Breast epithelium (tissue), 4 donors: Measurements from ENCODE around the gene ASTN2. TPM values are rescaled to one million over a fixed set of nuclear protein-coding genes. Genes with fewer than 3 reads are reported as not detected.

ENCODE experiments used
- DNase-seq, 2 donors: peaks; one replicate each; pipeline ENCODE4 v3.0.0-alpha.2; 2019; ENCODE audit warnings: low spot score in 2 of 2
- H3K27ac ChIP-seq, 2 donors: fragments of 200-600 bp; sonication (generic) in 1 of 2; one replicate each; pipeline ENCODE4 v1.5.1; 2016 to 2019; ENCODE audit warnings: mild to moderate bottlenecking in 1 of 2
- H3K27me3 ChIP-seq, 2 donors: fragments of 200-600 bp; sonication (generic) in 1 of 2; one replicate each; pipeline versions ENCODE4 v1.5.1 to v1.6.0; 2017 to 2019; ENCODE audit warnings: control low read depth in 1 of 2, mild to moderate bottlenecking in 1 of 2
- H3K36me3 ChIP-seq: fragments of 200-600 bp; one replicate; pipeline ENCODE4 v1.5.1; 2019
- H3K4me1 ChIP-seq, 2 donors: fragments of 200-600 bp; sonication (generic); one replicate each; pipeline ENCODE4 v1.5.1; 2016 to 2019; ENCODE audit warnings: control low read depth in 1 of 2
- H3K4me3 ChIP-seq, 3 donors: fragments of 200-600 bp; sonication (generic); 1 replicate in 2 of 3; 2 replicates in 1 of 3; pipeline ENCODE4 v1.5.1; 2016 to 2019; ENCODE audit warnings: mild to moderate bottlenecking in 3 of 3, moderate library complexity in 2 of 3
- H3K9me3 ChIP-seq, 2 donors: fragments of 200-600 bp; sonication (generic) in 1 of 2; one replicate each; pipeline ENCODE4 v1.5.1; 2016 to 2019; ENCODE audit warnings: control low read depth in 1 of 2
- CTCF ChIP-seq, 3 donors: fragments of 450-650 bp; IDR thresholded peaks; one replicate each; pipeline ENCODE4 v1.5.1; 2016 to 2017; ENCODE audit warnings: antibody characterized with exemption in 3 of 3, mild to moderate bottlenecking in 3 of 3, moderate library complexity in 3 of 3
- POLR2A ChIP-seq: fragments of 450-650 bp; IDR thresholded peaks from one replicate; pipeline ENCODE4 v1.6.1; 2016; ENCODE audit warnings: antibody characterized with exemption, mild to moderate bottlenecking, moderate library complexity
- POLR2AphosphoS5 ChIP-seq, 3 donors: sonication (generic); formaldehyde crosslinking; IDR thresholded peaks; one replicate each; pipeline ENCODE4 v1.6.1; 2017; ENCODE audit warnings: antibody characterized with exemption in 3 of 3
- intact Hi-C: fragments of 100-400 bp; cut with DNase I; formaldehyde crosslinking; loops from one replicate; pipeline ENCODE4 v1.15.1; 2023; ENCODE audit warnings: low total_unique reads
- total RNA-seq, 3 donors: library from RNA; depleted of rRNA; stranded (reverse); fragments of >200 nt; gene quantifications; one replicate each; pipeline ENCODE4 v1.1.0, GENCODE V29; 2016

Gene ASTN2
- total RNA-seq, 3 donors from 2014 or later = 9.1 to 13.8 (median 9.8) TPM

- H3K4me3 ChIP-seq = no peak overlapping the region
- DNase-seq = no peak
- no peaks in the 10 kb centered on the region for H3K27me3 ChIP-seq
- H3K9me3 ChIP-seq = no peaks in the 10 kb centered on the region
- TF ChIP-seq CTCF (IDR thresholded peaks at IDR 0.05) (no peak), POLR2A (no peak), POLR2AphosphoS5 (IDR thresholded peaks at IDR 0.05) (no peak)
- H3K36me3 ChIP-seq = no peaks in the 10 kb centered on the region
- intact Hi-C loops = no loop called here
- H3K4me1 ChIP-seq = no peaks in the 10 kb centered on the region
- no peak overlapping the region for H3K27ac ChIP-seq
Measured at GRCh38 chr9:116991051-116991450, 423.8 kb downstream of the ASTN2 start.

GRCh38 chr9:116990592-116990991, 424.3 kb downstream of the ASTN2 start:
- Histone ChIP-seq H3K9me3 (no peaks in the 10 kb centered on the region), H3K4me1 (no peaks in the 10 kb centered on the region), H3K4me3 (no peak overlapping the region), H3K27me3 (no peaks in the 10 kb centered on the region), H3K36me3 (no peaks in the 10 kb centered on the region), H3K27ac (no peak overlapping the region)
- intact Hi-C loops = no loop called here
- no peak for DNase-seq
- TF ChIP-seq POLR2AphosphoS5 (IDR thresholded peaks at IDR 0.05) (no peak), CTCF (IDR thresholded peaks at IDR 0.05) (no peak), POLR2A (no peak)

- Histone ChIP-seq H3K9me3 (no peaks in the 10 kb centered on the region), H3K4me1 (no peaks in the 10 kb centered on the region), H3K27me3 (no peaks in the 10 kb centered on the region), H3K36me3 (no peaks in the 10 kb centered on the region), H3K27ac (no peak overlapping the region), H3K4me3 (no peak overlapping the region)
- intact Hi-C loops = no loop called here
- TF ChIP-seq CTCF (IDR thresholded peaks at IDR 0.05) (no peak), POLR2AphosphoS5 (IDR thresholded peaks at IDR 0.05) (no peak), POLR2A (no peak)
- DNase-seq = no peak
Measured at GRCh38 chr9:116987721-116988485, 427.0 kb downstream of the ASTN2 start.

- Histone ChIP-seq H3K27me3 (no peaks in the 10 kb centered on the region), H3K27ac (no peak overlapping the region), H3K4me3 (no peak overlapping the region), H3K36me3 (no peaks in the 10 kb centered on the region), H3K9me3 (no peaks in the 10 kb centered on the region), H3K4me1 (no peaks in the 10 kb centered on the region)
- DNase-seq = no peak
- TF ChIP-seq CTCF (IDR thresholded peaks at IDR 0.05) (no peak), POLR2A (no peak), POLR2AphosphoS5 (IDR thresholded peaks at IDR 0.05) (no peak)
- intact Hi-C loops = no loop called here
Measured at GRCh38 chr9:116986015-116986414, 428.8 kb downstream of the ASTN2 start.

- no peak for TF ChIP-seq POLR2AphosphoS5 (IDR thresholded peaks at IDR 0.05)
- TF ChIP-seq POLR2A = no peak
- TF ChIP-seq CTCF (IDR thresholded peaks at IDR 0.05) = no peak
- Histone ChIP-seq H3K9me3 (no peaks in the 10 kb centered on the region), H3K36me3 (no peaks in the 10 kb centered on the region), H3K27ac (no peak overlapping the region), H3K4me1 (no peaks in the 10 kb centered on the region), H3K27me3 (no peaks in the 10 kb centered on the region), H3K4me3 (no peak overlapping the region)
- no peak for DNase-seq
- intact Hi-C loops = no loop called here
Measured at GRCh38 chr9:116985596-116985995, 429.3 kb downstream of the ASTN2 start.
